ENCODE results near the gene RGP1. TPM values are rescaled to one million over a fixed set of nuclear protein-coding genes. Genes with fewer than 3 reads are reported as not detected.

RGP1 gene
- total RNA-seq, 1 donor, result 18.5 TPM

- peak; percentile 42 for DNase-seq (ENCODE audit: insufficient read length, low spot score, missing footprints)
- no peak for TF ChIP-seq CTCF (IDR thresholded peaks at IDR 0.05; ENCODE audit: extremely low read depth, low read depth, low read length)
- peaks cover 38% of the 10 kb centered on the region for H3K79me2 ChIP-seq (ENCODE audit: insufficient read depth, low read length)
- no peaks in the 10 kb centered on the region for H3K27me3 ChIP-seq (ENCODE audit: insufficient read depth, low read length)
- no peaks in the 10 kb centered on the region for H3K4me1 ChIP-seq (ENCODE audit: insufficient read depth, low read length)
- H3K9me3 ChIP-seq (ENCODE audit: low read depth, low read length), result no peaks in the 10 kb centered on the region
- H4K20me1 ChIP-seq (ENCODE audit: insufficient read depth, low read length), result peaks cover 38% of the 10 kb centered on the region
- H2AFZ ChIP-seq (ENCODE audit: low read length), result no peak overlapping the region
- no peak overlapping the region for H3K27ac ChIP-seq (ENCODE audit: low read depth, low read length)
- H3K4me3 ChIP-seq (ENCODE audit: insufficient read depth, low read length), result no peak overlapping the region
- H3K4me2 ChIP-seq (ENCODE audit: insufficient read depth, low read length), result no peak overlapping the region
- peaks cover 99% of the 10 kb centered on the region for H3K36me3 ChIP-seq (ENCODE audit: insufficient read depth, low read length)
Measured at GRCh38 chr9:35703906-35704672, 45.0 kb upstream of the RGP1 start.

GRCh38 chr9:35705372-35705771 is 43.7 kb upstream of the RGP1 start:
- Histone ChIP-seq H2AFZ (ENCODE audit: low read length) (no peak overlapping the region), H3K27ac (ENCODE audit: low read depth, low read length) (no peak overlapping the region), H3K9me3 (ENCODE audit: low read depth, low read length) (no peaks in the 10 kb centered on the region), H3K79me2 (ENCODE audit: insufficient read depth, low read length) (peaks cover 33% of the 10 kb centered on the region), H3K36me3 (ENCODE audit: insufficient read depth, low read length) (peaks cover 97% of the 10 kb centered on the region), H3K27me3 (ENCODE audit: insufficient read depth, low read length) (no peaks in the 10 kb centered on the region), H3K4me1 (ENCODE audit: insufficient read depth, low read length) (no peaks in the 10 kb centered on the region), H3K4me3 (ENCODE audit: insufficient read depth, low read length) (no peak overlapping the region), H4K20me1 (ENCODE audit: insufficient read depth, low read length) (peaks cover 27% of the 10 kb centered on the region), H3K4me2 (ENCODE audit: insufficient read depth, low read length) (no peak overlapping the region)
- no peak for TF ChIP-seq CTCF (IDR thresholded peaks at IDR 0.05; ENCODE audit: extremely low read depth, low read depth, low read length)
- peak; percentile 74 for DNase-seq (ENCODE audit: insufficient read length, low spot score, missing footprints)

GRCh38 chr9:35705836-35706430 is 43.2 kb upstream of the RGP1 start:
- peaks cover 97% of the 10 kb centered on the region for H3K36me3 ChIP-seq (ENCODE audit: insufficient read depth, low read length)
- peaks cover 25% of the 10 kb centered on the region for H4K20me1 ChIP-seq (ENCODE audit: insufficient read depth, low read length)
- no peaks in the 10 kb centered on the region for H3K9me3 ChIP-seq (ENCODE audit: low read depth, low read length)
- peaks cover 30% of the 10 kb centered on the region for H3K79me2 ChIP-seq (ENCODE audit: insufficient read depth, low read length)
- no peak overlapping the region for H3K4me2 ChIP-seq (ENCODE audit: insufficient read depth, low read length)
- H3K4me1 ChIP-seq (ENCODE audit: insufficient read depth, low read length), result no peaks in the 10 kb centered on the region
- TF ChIP-seq CTCF (IDR thresholded peaks at IDR 0.05; ENCODE audit: extremely low read depth, low read depth, low read length), result no peak
- no peak overlapping the region for H3K27ac ChIP-seq (ENCODE audit: low read depth, low read length)
- DNase-seq (ENCODE audit: insufficient read length, low spot score, missing footprints), result peak; percentile 66
- H2AFZ ChIP-seq (ENCODE audit: low read length), result no peak overlapping the region
- no peak overlapping the region for H3K4me3 ChIP-seq (ENCODE audit: insufficient read depth, low read length)
- no peaks in the 10 kb centered on the region for H3K27me3 ChIP-seq (ENCODE audit: insufficient read depth, low read length)

GRCh38 chr9:35706951-35707350 is 42.1 kb upstream of the RGP1 start:
- Histone ChIP-seq H4K20me1 (ENCODE audit: insufficient read depth, low read length) (peaks cover 27% of the 10 kb centered on the region), H3K4me1 (ENCODE audit: insufficient read depth, low read length) (no peaks in the 10 kb centered on the region), H3K4me2 (ENCODE audit: insufficient read depth, low read length) (no peak overlapping the region), H2AFZ (ENCODE audit: low read length) (no peak overlapping the region), H3K36me3 (ENCODE audit: insufficient read depth, low read length) (peaks cover 97% of the 10 kb centered on the region), H3K4me3 (ENCODE audit: insufficient read depth, low read length) (no peak overlapping the region), H3K79me2 (ENCODE audit: insufficient read depth, low read length) (peaks cover 28% of the 10 kb centered on the region), H3K9me3 (ENCODE audit: low read depth, low read length) (no peaks in the 10 kb centered on the region), H3K27me3 (ENCODE audit: insufficient read depth, low read length) (no peaks in the 10 kb centered on the region), H3K27ac (ENCODE audit: low read depth, low read length) (no peak overlapping the region)
- TF ChIP-seq CTCF (IDR thresholded peaks at IDR 0.05; ENCODE audit: extremely low read depth, low read depth, low read length), result no peak
- no peak for DNase-seq (ENCODE audit: insufficient read length, low spot score, missing footprints)
